Heart right ventricle (tissue), 16 donors: ENCODE results near the gene RANBP9. TPM values are rescaled to one million over a fixed set of nuclear protein-coding genes. Genes with fewer than 3 reads are reported as not detected.
A peak's percentile ranks its signal among the peaks of the same experiment; 100 is the strongest.

Experiments used
- ATAC-seq, 8 donors: fragments of 200-7000 bp; cut with Tn5 transposase; one replicate each; pipeline ENCODE4 v1.9.1; 2020; ENCODE audit warnings: mild to moderate bottlenecking in 8 of 8, moderate library complexity in 8 of 8, moderate number of reproducible peaks in 1 of 8
- DNase-seq, 2 donors: peaks; one replicate each; pipeline ENCODE4 v3.0.0-alpha.2; 2020
- H3K27ac ChIP-seq, 10 donors: fragments of 200-600 bp; sonication (generic) in 2 of 10; one replicate each; pipeline versions ENCODE4 v1.5.0 to v1.8.0; 2020 to 2022; ENCODE audit warnings: mild to moderate bottlenecking in 3 of 10
- H3K27me3 ChIP-seq, 7 donors: fragments of 200-600 bp; one replicate each; pipeline ENCODE4 v1.8.0; 2021 to 2022; ENCODE audit warnings: mild to moderate bottlenecking in 2 of 7
- H3K36me3 ChIP-seq, 9 donors: fragments of 200-600 bp; sonication (generic) in 1 of 9; one replicate each; pipeline versions ENCODE4 v1.5.0 to v1.8.0; 2020 to 2022; ENCODE audit warnings: mild to moderate bottlenecking in 2 of 9
- H3K4me1 ChIP-seq, 9 donors: fragments of 200-600 bp; sonication (generic) in 1 of 9; one replicate each; pipeline versions ENCODE4 v1.5.0 to v1.8.0; 2020 to 2022; ENCODE audit warnings: mild to moderate bottlenecking in 4 of 9
- H3K4me3 ChIP-seq, 10 donors: fragments of 200-600 bp; sonication (generic) in 2 of 10; one replicate each; pipeline versions ENCODE4 v1.5.0 to v1.8.0; 2020 to 2022; ENCODE audit warnings: mild to moderate bottlenecking in 7 of 10, moderate library complexity in 2 of 10
- H3K9me3 ChIP-seq, 11 donors: fragments of 200-600 bp in 10 of 11; sonication (generic) in 2 of 11; one replicate each; pipeline versions ENCODE4 v1.5.0 to v1.8.0; 2013 to 2022; ENCODE audit warnings: mild to moderate bottlenecking in 2 of 11, control low read depth in 1 of 11, moderate library complexity in 1 of 11
- CTCF ChIP-seq, 9 donors: fragments of 200-600 bp; sonication (generic) in 2 of 9; IDR thresholded peaks; one replicate each; pipeline versions ENCODE4 v1.5.0 to v1.8.0; 2021 to 2022; ENCODE audit warnings: antibody characterized with exemption in 9 of 9, mild to moderate bottlenecking in 5 of 9, moderate library complexity in 1 of 9
- WGBS, 2 donors: extraction: QIAGEN DNeasy Blood & Tissue Kit; methylation state at CpG; one replicate each; pipeline ENCODE4 v1.1.7; 2013; ENCODE audit warnings: inconsistent platforms in 1 of 2; 5-methylcytosine and 5-hydroxymethylcytosine counted together
- intact Hi-C, 10 donors: fragments of 100-400 bp; cut with DNase I; formaldehyde crosslinking; loops; one replicate each; pipeline versions ENCODE4 v1.11.1 to v1.14.2; 2022
- polyA plus RNA-seq, 2 donors: library from polyadenylated mRNA; stranded (reverse); fragments of 200-250 nt; gene quantifications; one replicate each; pipeline ENCODE4 v1.2.3, GENCODE V29; 2013
- total RNA-seq, 10 donors: library from RNA; stranded (reverse); fragmentation: NEBNext Ultra II Directional in 3 of 10; extraction: Animal tissue kit (Norgen Biotek cat#: 25700) in 3 of 10; gene quantifications; one replicate each; pipeline versions ENCODE4 v1.2.1 to v1.2.4, GENCODE V29; 2021 to 2023
- donor health status: Arrhythmogenic right ventricular cardiomyopathy.
- donor health status: ischemic (EF 13 %, LVEDD 7.1; RV severe dilation, severe dysfunction).
- donor health status: healthy with polysubstance abuse.
- donor health status: DM: no; HTN: yes; CAD: no.
- donor health status: DM: no; HTN: no; CAD: no.
- donor health status: ischemic (EF 25% LVEDD 6.9; RV normal size, moderate dysfunction).
- donor health status: ischemic (EF 25% LVEDD 5.7; RV mildly dilated, moderate dysfunction).
- donor health status: healthy.
- donor health status: DM: yes; HTN: yes; CAD: no.
- donor health status: Ischemic cardiomyopathy.
- donor health status: ischemic (EF 35%, LVEDD 5.7; RV mildly dilated, moderate dysfunction).
- donor health status: nonischemic (EF 11% LVEDD 7.7; RV severe dilation, severe dysfunction).
- donor health status: DM: yes; HTN: yes; CAD: no.
- donor health status: PGD.
- donor health status: ischemic (EF 29% LVEDD 5.4; RV normal size, mild dysfunction).
- donor health status: nonischemic (EF 23%, LVEDD 6.1; RV moderate dilation, normal function).

The RANBP9 gene
- total and polyA plus RNA-seq, 12 donors, result 10.0 to 41.6 (median 33.8) TPM

- no peaks in the 10 kb centered on the region for H3K27me3 ChIP-seq
- DNase-seq (peak; percentile 22 to 54), ATAC-seq (peak; percentile 31 to 61 (median 42))
- H3K4me1 ChIP-seq, result peaks cover 2 to 50% (median 34%) of the 10 kb centered on the region in 9 donors
- peaks cover 0 to 50% (median 31%) of the 10 kb centered on the region in 9 donors for H3K36me3 ChIP-seq
- TF ChIP-seq CTCF (IDR thresholded peaks at IDR 0.05), result no peak
- WGBS, 2 donors, result 0% methylated on average over 14 of the region's 14 CpGs
- H3K27ac ChIP-seq, result peak overlapping the region; percentile 43 to 95 (median 90)
- intact Hi-C loops, result loop anchor here in 7 of 10 donors (2.0 to 10.0 kb wide), 6 partner anchors 87 to 281 kb away; partner anchors contain the start of gene RANBP9 (in 4 of the 7)
- H3K9me3 ChIP-seq, result no peaks in the 10 kb centered on the region
- H3K4me3 ChIP-seq, result peak overlapping the region; percentile 68 to 99 (median 90)
Observed at GRCh38 chr6:13615792-13616120, 95.9 kb downstream of the RANBP9 start.

GRCh38 chr6:13614926-13615791 is 96.5 kb downstream of the RANBP9 start, which contains the start of gene NOL7:
NOL7 (plus strand) TSS chr6:13615335; CDS start chr6:13615359, 24 bp downstream.
- no peaks in the 10 kb centered on the region for H3K9me3 ChIP-seq
- H3K27me3 ChIP-seq, result no peaks in the 10 kb centered on the region
- 0% methylated on average over 80 to 85 of the region's 85 CpGs for WGBS, 2 donors
- H3K4me3 ChIP-seq, result peak within 1 kb of the TSS; percentile 68 to 99 (median 90)
- DNase-seq (peak; percentile 98), ATAC-seq (peak; percentile 95 to 98 (median 98))
- H3K4me1 ChIP-seq, result peaks cover 2 to 54% (median 37%) of the 10 kb centered on the region in 9 donors
- peak within 1 kb of the TSS; percentile 43 to 95 (median 90) for H3K27ac ChIP-seq
- peak; percentile 81 to 98 (median 93) for TF ChIP-seq CTCF (IDR thresholded peaks at IDR 0.05)
- H3K36me3 ChIP-seq, result peaks cover 0 to 44% (median 25%) of the 10 kb centered on the region in 9 donors
- intact Hi-C loops, result loop anchor here in 8 of 10 donors (5.0 to 10.0 kb wide), 7 partner anchors 38 to 283 kb away; partner anchors contain the start of gene RANBP9 (in 4 of the 8)

GRCh38 chr6:13614126-13614925 is 97.3 kb downstream of the RANBP9 start:
- Histone ChIP-seq H3K4me1 (peaks cover 2 to 54% (median 37%) of the 10 kb centered on the region in 9 donors), H3K4me3 (peak overlapping the region; percentile 68 to 99 (median 90)), H3K27ac (peak overlapping the region; percentile 43 to 95 (median 90)), H3K9me3 (no peaks in the 10 kb centered on the region), H3K36me3 (peaks cover 0 to 36% (median 16%) of the 10 kb centered on the region in 9 donors), H3K27me3 (no peaks in the 10 kb centered on the region)
- DNase-seq, result peak; percentile 34 to 54
- TF ChIP-seq CTCF (IDR thresholded peaks at IDR 0.05), result no peak
- intact Hi-C loops, result loop anchor here in 7 of 10 donors (5.0 to 10.0 kb wide), 6 partner anchors 37 to 282 kb away; partner anchors contain the start of gene RANBP9 (in 2 of the 7)
- WGBS, 2 donors, result 8% methylated on average over 38 of the region's 38 CpGs
- peak; percentile 24 to 70 (median 62) for ATAC-seq
